ENCODE results near the gene WRAP73.

The WRAP73 gene

GRCh38 chr1:3645666-3646355, 4.1 kb downstream of the WRAP73 start:
- DNase-seq: no peak

GRCh38 chr1:3645247-3645646, 4.7 kb downstream of the WRAP73 start:
- DNase-seq: no peak

- DNase-seq: no peak
These were observed 5.6 kb downstream of the WRAP73 start for GRCh38 chr1:3644273-3644672.

- DNase-seq: no peak
These were observed 6.8 kb downstream of the WRAP73 start for GRCh38 chr1:3642919-3643675.

- DNase-seq: no peak
These were observed 8.1 kb downstream of the WRAP73 start for GRCh38 chr1:3641816-3642215.

GRCh38 chr1:3641046-3641760, 8.7 kb downstream of the WRAP73 start:
- no peak for DNase-seq

- no peak for DNase-seq
These were observed 9.6 kb downstream of the WRAP73 start for GRCh38 chr1:3640121-3640837.

GRCh38 chr1:3639397-3639911, 10.4 kb downstream of the WRAP73 start:
- no peak for DNase-seq

GRCh38 chr1:3638676-3639075, 11.2 kb downstream of the WRAP73 start:
- DNase-seq: no peak

- DNase-seq: no peak
These were observed 11.9 kb downstream of the WRAP73 start for GRCh38 chr1:3638027-3638426.

GRCh38 chr1:3636531-3636930, 13.4 kb downstream of the WRAP73 start:
- DNase-seq: no peak

- DNase-seq: no peak
These were observed 13.8 kb downstream of the WRAP73 start for GRCh38 chr1:3636080-3636479.

- DNase-seq: no peak
These were observed 15.7 kb downstream of the WRAP73 start for GRCh38 chr1:3634059-3634800.

- no peak for DNase-seq
These were observed 16.4 kb downstream of the WRAP73 start for GRCh38 chr1:3633344-3634058.

- no peak for DNase-seq
These were observed 17.1 kb downstream of the WRAP73 start for GRCh38 chr1:3632716-3633343.

GRCh38 chr1:3632298-3632697, 17.6 kb downstream of the WRAP73 start:
- no peak for DNase-seq

- peak in 1 of 2 experiments; percentile 40 for DNase-seq
These were observed 18.3 kb downstream of the WRAP73 start for GRCh38 chr1:3631320-3632260.

GRCh38 chr1:3630914-3631313, 19.0 kb downstream of the WRAP73 start:
- peak; percentile 45 to 61 for DNase-seq

- no peak for DNase-seq
These were observed 19.7 kb downstream of the WRAP73 start for GRCh38 chr1:3630161-3630611.
